Osteoblast (primary cell): Measurements from ENCODE around the gene KLK14. TPM values are rescaled to one million over a fixed set of nuclear protein-coding genes. Genes with fewer than 3 reads are reported as not detected.

Experiments used
- DNase-seq: peaks from one replicate; pipeline ENCODE4 v3.0.0; 2011; ENCODE audit warnings: low spot score, mixed read lengths; ENCODE audit not compliant: insufficient read length; ENCODE audit errors: missing footprints
- H2AFZ ChIP-seq: 2 replicates; pipeline ENCODE4 v1.6.0; 2011; ENCODE audit warnings: mild to moderate bottlenecking, low read length
- H3K27ac ChIP-seq: 2 replicates; pipeline ENCODE4 v1.5.1; 2011; ENCODE audit warnings: mild to moderate bottlenecking, low read depth, low read length, moderate library complexity
- H3K27me3 ChIP-seq: 2 replicates; pipeline ENCODE4 v1.6.0; 2012; ENCODE audit warnings: mild to moderate bottlenecking, control low read depth, inconsistent platforms, low read length, moderate library complexity; ENCODE audit not compliant: insufficient read depth
- H3K36me3 ChIP-seq: 2 replicates; pipeline ENCODE4 v1.5.1; 2011; ENCODE audit warnings: mild to moderate bottlenecking, low read length, control low read depth, moderate library complexity; ENCODE audit not compliant: insufficient read depth
- H3K4me1 ChIP-seq: 2 replicates; pipeline ENCODE4 v1.5.1; 2011; ENCODE audit warnings: mild to moderate bottlenecking, low read length, control low read depth, moderate library complexity; ENCODE audit not compliant: insufficient read depth
- H3K4me2 ChIP-seq: 2 replicates; pipeline ENCODE4 v1.6.0; 2011; ENCODE audit warnings: mild to moderate bottlenecking, low read length; ENCODE audit not compliant: insufficient read depth
- H3K4me3 ChIP-seq: fragments of 200-600 bp; sonication (generic); 3 replicates; pipeline ENCODE4 v1.5.1; 2012; ENCODE audit warnings: mild to moderate bottlenecking, low read length, inconsistent platforms; ENCODE audit not compliant: insufficient read depth
- H3K79me2 ChIP-seq: 2 replicates; pipeline ENCODE4 v1.6.0; 2012; ENCODE audit warnings: mild to moderate bottlenecking, low read length, control low read depth, inconsistent platforms; ENCODE audit not compliant: insufficient read depth
- H3K9me3 ChIP-seq: 2 replicates; pipeline ENCODE4 v1.5.1; 2011; ENCODE audit warnings: low read depth, low read length, control low read depth
- H4K20me1 ChIP-seq: 2 replicates; pipeline ENCODE4 v1.6.0; 2012; ENCODE audit warnings: mild to moderate bottlenecking, low read length, control low read depth; ENCODE audit not compliant: insufficient read depth
- CTCF ChIP-seq: IDR thresholded peaks from 2 replicates; pipeline ENCODE4 v1.5.1; 2011; ENCODE audit warnings: mild to moderate bottlenecking, low read depth, low read length, moderate library complexity; ENCODE audit errors: extremely low read depth
- total RNA-seq: library from RNA; depleted of rRNA; stranded (reverse); fragments of >200 nt; gene quantifications from 2 replicates; pipeline ENCODE4 v1.2.3, GENCODE V29; 2012

KLK14 gene
- total RNA-seq, 1 donor = not detected

- Histone ChIP-seq H3K4me3 (no peak overlapping the region), H4K20me1 (no peaks in the 10 kb centered on the region), H3K79me2 (no peaks in the 10 kb centered on the region), H3K4me1 (no peaks in the 10 kb centered on the region), H3K9me3 (no peaks in the 10 kb centered on the region), H3K36me3 (no peaks in the 10 kb centered on the region), H3K27me3 (peaks cover 21% of the 10 kb centered on the region), H3K4me2 (no peak overlapping the region), H2AFZ (no peak overlapping the region), H3K27ac (no peak overlapping the region)
- peak; percentile 41 for DNase-seq
- no peak for TF ChIP-seq CTCF
Observed at GRCh38 chr19:51116736-51117286, 34.1 kb upstream of the KLK14 start.

GRCh38 chr19:51114087-51114729 is 31.5 kb upstream of the KLK14 start:
- Histone ChIP-seq H3K36me3 (no peaks in the 10 kb centered on the region), H3K27ac (no peak overlapping the region), H3K27me3 (peaks cover 21% of the 10 kb centered on the region), H3K4me3 (no peak overlapping the region), H3K9me3 (no peaks in the 10 kb centered on the region), H3K4me1 (no peaks in the 10 kb centered on the region), H4K20me1 (no peaks in the 10 kb centered on the region), H2AFZ (no peak overlapping the region), H3K4me2 (no peak overlapping the region), H3K79me2 (no peaks in the 10 kb centered on the region)
- no peak for DNase-seq
- TF ChIP-seq CTCF = no peak

GRCh38 chr19:51111606-51112005 is 28.9 kb upstream of the KLK14 start:
- H3K27ac ChIP-seq = no peak overlapping the region
- no peak for DNase-seq
- H3K27me3 ChIP-seq = peaks cover 16% of the 10 kb centered on the region
- peaks cover 11% of the 10 kb centered on the region for H3K4me1 ChIP-seq
- H3K9me3 ChIP-seq = no peaks in the 10 kb centered on the region
- no peak overlapping the region for H2AFZ ChIP-seq
- no peaks in the 10 kb centered on the region for H4K20me1 ChIP-seq
- H3K36me3 ChIP-seq = no peaks in the 10 kb centered on the region
- H3K4me3 ChIP-seq = no peak overlapping the region
- no peak for TF ChIP-seq CTCF
- no peak overlapping the region for H3K4me2 ChIP-seq
- peaks cover 15% of the 10 kb centered on the region for H3K79me2 ChIP-seq

- no peak overlapping the region for H3K27ac ChIP-seq
- H4K20me1 ChIP-seq = no peaks in the 10 kb centered on the region
- no peak overlapping the region for H3K4me3 ChIP-seq
- peaks cover 11% of the 10 kb centered on the region for H3K4me1 ChIP-seq
- no peak overlapping the region for H2AFZ ChIP-seq
- no peak for TF ChIP-seq CTCF
- H3K27me3 ChIP-seq = peaks cover 14% of the 10 kb centered on the region
- H3K9me3 ChIP-seq = no peaks in the 10 kb centered on the region
- H3K36me3 ChIP-seq = no peaks in the 10 kb centered on the region
- peaks cover 22% of the 10 kb centered on the region for H3K79me2 ChIP-seq
- DNase-seq = no peak
- no peak overlapping the region for H3K4me2 ChIP-seq
Observed at GRCh38 chr19:51110666-51110971, 27.9 kb upstream of the KLK14 start.
